GM19035 (cell line): ENCODE measurements around the gene GPRIN2.

Experiments used
- ATAC-seq: cut with Tn5 transposase; IDR thresholded peaks from one replicate; pipeline ENCODE4 v1.9.1; 2021; ENCODE audit not compliant: unreplicated experiment

The GPRIN2 gene

DNA sequence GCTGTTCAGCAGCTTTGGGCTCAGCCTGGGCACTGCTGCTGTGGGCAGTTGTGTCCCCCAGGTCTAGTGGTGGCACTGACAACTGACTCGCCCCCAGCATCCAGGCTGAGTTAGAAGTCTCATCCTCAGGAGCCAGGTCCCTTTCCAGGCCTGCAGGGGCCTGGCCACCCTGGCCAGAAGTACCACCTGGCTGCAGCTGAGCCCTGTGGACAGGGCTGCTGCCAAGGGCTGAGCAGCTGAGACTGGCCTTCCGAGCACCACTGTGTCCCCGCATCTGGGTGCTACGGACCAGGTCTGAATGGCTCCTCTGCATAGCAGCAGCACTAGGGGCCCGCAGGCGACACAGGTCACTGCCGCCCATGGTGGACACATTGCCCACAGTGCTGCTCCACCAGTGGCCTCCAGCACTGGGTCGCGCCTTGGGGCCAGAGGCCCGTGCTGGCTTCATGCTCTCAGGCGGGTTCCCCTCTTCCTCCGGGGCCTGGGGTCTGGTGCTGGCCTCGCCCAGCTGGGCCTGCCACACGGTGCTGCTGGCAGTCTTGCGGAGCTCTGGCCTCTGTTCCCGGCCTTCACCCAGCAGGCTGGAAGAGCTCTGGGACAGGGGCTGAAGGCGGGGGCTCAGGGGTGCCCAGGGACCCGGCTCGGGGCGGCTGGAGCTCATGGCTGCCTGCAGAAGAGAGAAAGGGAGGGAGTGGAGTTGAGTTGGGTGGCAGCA lies 6.2 kb downstream of the GPRIN2 start:
- no peak for ATAC-seq

DNA sequence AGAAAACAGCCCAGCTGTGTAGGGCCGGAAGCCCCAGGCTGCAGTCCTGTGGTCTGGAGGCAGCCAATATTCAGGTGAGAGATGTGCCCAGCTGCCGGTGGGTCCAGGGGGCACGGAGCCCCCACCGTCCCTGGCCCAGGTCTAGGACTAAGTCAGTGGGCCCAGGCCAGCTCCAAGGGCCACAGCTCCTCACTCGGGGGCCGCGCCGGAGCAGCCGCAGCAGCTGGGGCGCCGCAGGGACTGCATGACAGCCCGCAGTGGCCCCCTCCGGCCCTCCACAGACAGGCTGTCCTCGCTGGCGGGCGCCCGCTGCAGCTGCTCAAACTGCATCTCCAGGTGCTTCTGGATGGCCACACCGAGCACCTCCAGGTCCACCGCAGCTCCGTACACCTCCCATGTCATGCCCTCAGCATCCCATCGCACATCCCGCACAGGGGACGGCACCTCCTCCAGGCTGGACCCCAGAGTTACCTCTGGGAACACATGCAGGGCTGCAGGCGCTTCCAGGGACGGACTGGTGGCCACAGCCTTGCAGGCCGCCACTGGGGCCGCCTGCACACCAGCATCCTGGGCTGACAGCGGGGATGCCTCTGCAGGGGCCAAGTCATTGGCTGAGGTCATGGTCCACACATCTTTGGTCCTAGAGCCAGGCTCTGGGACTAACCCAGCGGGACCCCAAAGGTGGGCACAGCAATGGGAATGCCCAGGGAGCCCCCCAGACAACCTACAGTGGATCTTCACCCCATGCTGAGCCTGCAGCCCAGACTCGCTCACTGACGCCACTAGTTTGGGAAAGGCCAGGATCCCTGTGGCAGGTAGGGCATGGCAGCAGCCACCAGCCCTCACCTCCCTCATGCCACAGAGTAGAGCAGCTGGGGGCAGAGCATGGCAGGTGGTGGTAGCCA lies 7.0 kb downstream of the GPRIN2 start:
- ATAC-seq: no peak

DNA sequence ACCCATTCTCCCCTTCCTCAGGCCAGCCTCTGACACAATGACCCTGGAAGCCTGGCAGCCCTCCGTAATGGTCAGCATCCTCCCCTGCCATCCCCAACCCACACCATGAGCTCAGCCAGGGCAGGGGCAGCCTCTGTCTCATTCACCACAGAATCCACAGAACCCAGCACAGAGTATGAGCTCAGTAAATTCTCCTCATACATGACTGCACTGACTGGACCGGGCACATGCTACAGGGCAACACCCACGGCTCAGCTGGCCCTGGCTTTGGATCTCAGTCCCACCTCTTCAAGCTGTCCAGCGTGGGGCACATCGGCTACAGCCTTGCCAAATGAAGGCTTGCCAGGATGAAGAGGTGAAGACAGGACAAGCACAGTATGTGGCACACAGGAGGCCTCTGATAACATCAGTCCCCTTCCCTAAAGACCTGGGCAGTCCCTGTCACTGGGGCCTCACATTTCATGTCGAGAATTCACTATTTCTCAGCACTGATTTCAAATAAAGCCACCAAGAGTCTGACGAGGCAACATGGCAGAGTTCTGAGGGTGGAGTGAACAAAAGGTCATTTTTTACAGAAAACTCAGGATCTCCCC lies 7.9 kb downstream of the GPRIN2 start:
- no peak for ATAC-seq

DNA sequence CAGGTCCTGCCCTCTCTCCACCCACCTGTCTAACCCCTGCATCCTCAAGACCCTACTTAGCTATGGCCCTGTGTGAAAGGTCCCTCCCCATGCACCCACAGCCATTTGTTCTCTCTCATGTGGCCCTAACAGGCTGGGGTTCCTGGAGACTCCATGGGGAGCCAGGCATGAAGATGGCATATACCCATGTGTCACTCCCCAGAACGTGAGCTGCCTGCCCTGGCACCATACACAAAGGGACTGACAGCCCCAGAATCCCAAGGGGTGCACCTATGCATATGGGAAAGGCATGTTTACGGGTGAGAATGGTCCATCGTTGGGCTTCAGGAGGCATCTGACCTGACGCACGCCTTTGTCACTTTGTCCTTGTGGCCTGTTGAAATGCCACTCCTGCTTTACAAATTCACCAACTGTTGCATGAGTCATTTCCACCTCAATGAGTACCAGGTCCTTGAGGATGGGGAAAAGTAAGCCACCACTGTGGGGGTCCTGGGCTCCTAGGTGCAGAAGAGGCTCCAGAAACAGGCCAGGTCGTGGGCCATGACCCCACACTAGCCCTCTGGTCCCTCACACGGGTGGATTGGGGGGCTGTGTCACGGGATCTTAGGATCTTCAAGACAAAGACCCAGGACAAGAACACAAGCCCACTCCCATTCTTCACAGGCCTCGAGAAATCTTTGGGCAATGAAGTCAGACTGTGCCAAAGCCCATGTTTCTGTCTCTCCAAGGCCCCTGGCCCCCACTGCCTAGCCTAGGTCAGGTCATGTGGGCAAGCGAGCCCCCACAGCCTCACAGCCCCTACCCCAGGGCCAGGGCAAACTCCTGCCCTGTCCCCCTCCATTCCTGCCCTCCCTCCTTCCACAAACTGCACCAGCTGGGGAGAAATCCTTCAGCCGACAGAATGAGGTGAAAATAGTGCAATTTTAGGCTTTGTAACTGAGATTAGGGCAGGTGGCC lies 8.6 kb downstream of the GPRIN2 start:
- no peak for ATAC-seq

DNA sequence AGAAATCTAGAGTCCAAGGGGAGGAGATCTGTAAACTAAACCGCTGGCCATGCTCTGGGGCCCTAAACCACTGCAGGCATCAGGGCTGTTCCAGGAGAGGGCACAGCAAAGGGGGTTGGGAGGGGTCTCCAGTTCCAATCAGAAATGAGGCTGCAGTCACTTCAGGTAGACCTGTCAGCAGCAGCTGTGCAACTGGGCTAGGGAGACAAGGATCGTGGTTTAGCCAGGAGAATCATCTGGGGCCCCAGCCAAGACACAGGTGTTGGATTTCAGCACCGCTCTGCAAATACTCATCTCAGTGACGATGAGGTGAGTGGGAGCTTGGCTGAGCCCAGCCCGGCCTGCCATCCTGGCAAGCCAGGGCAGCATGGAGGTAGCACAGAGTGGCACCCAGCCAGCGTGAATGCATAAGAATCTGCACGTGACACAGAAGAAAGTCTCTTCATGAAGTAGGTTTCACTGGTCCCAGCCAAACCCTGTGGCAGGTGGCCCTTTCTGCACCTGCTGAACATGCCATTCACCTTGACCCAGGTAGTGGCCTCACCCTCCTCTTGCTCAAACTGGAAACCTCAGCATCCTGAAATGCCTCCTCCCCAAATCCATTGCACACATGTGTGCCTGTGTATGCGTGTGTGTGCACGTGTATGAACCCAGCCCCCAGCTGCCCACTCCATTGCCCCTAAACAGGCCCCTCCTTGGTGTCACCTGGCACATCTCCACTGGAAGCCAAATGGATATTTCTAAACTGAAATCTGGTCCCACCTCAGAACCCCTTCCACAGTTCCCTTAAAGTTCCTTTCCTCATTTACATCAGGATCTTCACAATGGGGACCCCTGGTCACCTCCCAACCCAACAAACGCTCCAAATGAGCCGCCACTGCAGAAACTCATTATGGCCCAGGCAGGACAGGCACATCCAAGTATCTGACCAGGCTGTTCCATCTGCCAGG lies 9.6 kb downstream of the GPRIN2 start:
- no peak for ATAC-seq

DNA sequence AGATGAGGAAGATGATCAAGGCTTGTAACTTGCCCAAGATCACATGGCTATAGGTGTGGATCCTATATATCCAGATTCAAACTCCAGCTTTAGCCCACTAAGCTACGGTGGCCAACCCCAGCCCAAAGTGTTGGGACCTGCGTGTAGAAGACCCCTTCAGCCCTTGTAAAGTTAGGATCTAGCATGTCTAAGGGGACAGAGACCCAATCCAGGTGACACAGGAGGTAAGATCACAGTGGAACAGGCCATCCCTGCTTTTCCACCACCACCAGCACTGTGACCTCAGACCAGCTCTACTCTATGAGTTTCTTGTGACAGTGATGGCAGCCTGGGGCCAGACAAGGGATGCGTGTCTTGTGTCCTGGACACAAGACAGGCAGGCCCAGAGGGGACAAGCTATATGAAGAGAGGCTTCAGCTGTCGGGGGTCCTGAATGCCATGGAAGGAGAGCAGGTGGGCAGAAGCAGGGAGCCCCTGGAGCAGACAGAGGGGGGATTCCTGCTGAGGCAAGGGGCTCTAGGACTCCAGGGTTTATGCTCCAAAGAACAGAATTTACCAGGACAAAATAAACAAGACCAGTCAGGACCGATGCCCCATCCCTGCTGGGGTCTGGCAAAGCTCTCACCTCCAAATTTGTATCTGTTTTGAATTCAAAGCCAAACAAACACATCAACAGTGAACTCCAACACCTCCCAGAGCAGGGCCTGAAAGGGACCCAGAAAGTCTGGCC lies 10.4 kb downstream of the GPRIN2 start:
- no peak for ATAC-seq

DNA sequence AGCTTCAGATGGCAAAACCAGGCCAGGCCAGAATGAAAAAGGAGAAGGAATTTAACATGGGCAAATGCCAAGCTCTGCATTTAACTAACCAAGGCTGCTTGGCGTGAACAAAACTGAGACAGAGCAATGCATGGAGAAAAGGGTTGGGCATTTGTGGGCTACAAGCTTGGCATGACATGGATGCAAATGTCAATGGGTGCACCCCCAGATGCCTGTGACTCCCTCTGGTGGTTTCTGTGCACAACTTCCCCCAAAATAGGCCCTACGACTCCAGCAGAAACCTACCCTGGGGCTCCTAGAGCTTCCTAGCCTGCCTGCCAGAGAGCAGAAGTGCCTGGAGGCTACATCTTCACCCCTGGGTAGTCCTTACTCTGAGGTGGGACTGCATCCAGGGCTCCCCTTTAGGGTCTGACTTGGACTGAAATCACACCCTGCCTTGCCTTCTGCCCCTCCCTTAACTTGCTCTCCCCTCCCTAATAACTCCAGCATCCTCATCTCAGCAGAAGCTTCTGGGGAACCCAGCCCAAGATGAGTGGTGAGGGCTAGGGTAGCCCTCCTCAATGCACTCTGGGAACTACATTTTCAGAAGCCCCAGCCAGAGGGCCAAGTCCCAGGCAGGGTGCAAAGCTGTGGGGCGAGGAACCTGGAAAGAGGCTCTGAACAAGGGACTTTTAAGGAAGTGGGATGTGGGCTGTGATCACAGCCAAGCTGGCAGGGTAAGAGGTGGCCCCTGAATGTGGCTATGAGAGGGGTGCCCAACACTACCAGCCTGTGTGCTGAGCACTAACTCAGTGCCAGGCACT lies 11.3 kb downstream of the GPRIN2 start:
- ATAC-seq: no peak

DNA sequence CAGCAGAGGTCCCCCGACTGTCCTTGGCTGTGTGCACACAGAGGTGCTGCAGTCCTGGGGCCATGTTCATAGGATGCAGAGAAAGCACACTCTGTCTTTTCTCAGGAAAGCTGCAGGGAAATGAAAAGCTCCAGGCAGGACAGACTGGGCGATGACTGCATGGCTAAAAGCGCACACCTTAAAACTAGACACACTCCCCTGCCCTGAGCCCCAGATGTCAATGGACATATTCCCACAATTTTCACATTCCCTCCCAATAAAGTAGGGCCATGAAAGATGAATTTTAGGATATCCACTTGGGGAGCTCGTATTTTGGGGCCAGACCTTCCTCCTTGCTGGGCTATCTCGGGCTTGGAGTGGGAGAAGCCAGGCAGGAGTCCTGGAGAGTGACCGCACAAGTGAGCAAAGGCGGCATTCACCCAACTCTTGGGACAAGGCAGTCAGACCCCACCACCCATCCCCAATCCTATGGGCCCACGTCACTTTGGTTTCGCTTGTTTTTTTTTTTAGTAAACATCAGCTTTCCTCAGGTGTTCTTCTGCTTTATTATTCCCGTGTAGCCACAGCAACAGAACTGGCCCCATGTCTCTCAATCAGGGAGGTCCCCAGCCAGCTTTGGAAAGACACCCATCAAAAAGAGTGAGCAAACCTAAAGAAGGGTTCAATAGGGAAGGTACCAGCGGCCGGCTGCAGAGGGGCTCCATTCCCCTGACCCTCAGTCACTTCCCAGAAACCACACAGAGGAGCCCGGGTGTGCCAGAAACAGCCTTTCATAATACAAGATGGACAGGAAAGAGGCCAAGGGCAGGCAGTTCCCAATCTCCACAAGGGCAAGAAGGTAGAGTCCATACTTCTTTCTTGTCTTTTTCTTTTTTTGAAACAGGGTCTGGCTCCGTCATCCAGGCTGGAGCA lies 12.7 kb downstream of the GPRIN2 start:
- ATAC-seq: no peak

DNA sequence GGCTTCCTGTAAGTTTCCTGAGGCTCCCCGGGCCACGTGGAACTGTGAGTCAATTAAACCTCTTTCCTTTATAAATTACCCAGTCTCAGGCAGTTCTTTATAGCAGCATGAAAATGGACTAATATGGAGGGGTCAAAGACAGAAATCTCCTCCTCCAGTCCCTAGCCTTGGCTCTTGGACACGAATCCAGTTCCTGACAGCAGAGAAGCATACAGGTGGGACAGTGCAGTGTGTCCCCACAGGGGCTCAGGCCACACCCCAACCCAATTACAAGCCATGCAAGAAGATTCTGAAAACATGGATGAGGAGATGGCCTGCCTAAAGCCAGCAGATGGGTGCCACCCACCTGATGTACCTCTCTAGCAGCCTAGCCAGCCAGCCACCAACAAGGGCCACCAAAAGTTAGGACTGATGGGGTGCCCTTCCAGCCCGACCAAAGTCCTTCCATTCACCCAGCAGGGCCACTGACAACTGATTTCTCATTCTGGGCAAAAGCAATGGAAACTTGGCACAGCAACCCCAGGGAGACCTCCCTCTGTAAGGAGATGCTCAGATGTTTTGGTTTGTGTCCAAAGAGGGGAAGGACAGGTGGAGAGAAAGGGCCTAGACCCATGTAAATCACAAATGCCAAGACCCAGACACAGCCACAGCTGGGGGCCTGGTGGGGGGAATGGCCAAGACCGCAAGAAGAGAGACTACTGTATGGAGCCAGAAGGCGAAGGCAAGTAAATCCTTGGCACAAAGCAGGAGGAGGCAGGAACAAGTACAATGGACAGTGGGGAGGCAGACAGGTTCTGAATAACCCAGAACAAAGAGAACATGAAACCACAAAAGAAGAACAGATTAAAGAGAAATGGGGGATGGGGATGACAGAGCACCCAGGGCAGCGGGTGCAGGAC lies 13.6 kb downstream of the GPRIN2 start:
- ATAC-seq: no peak

DNA sequence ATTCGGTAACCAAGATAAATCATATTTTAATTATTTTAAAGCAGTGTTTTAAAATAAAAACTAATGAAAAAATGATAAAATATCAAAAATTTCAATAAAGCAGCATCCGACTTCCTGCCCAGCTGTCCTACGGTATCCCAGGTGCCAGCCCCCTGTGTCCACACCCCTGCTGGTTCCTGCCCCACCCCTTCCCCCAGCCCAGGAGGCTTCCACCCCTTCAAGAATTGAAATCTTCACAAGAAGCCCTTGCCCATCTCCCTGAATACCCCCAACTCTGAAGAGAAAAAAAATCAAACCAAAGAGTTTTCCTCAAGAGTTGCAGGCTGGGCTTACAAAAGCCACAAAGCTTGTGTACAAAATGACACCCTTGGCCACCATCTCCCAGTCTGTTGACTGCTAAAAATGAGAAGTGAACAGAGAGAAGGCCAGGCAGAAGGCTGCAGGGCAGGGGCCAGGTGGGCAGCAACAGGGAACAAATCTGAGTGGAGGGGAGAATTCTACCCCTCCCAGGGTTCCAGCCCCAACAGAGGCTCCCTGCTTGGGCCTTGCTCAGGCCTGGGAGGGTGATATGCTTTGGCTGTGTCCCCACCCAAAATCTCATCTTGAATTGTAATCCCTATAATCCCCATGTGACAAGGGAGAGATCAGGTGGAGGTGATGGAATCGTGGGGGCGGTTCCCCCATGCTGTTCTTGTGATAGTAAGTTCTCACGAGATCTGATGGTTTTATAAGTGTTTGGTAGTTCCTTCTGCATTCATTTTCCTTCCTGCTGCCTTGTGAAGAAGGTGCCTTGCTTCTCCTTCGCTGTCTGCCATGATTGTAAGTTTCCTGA lies 14.5 kb downstream of the GPRIN2 start:
- no peak for ATAC-seq

DNA sequence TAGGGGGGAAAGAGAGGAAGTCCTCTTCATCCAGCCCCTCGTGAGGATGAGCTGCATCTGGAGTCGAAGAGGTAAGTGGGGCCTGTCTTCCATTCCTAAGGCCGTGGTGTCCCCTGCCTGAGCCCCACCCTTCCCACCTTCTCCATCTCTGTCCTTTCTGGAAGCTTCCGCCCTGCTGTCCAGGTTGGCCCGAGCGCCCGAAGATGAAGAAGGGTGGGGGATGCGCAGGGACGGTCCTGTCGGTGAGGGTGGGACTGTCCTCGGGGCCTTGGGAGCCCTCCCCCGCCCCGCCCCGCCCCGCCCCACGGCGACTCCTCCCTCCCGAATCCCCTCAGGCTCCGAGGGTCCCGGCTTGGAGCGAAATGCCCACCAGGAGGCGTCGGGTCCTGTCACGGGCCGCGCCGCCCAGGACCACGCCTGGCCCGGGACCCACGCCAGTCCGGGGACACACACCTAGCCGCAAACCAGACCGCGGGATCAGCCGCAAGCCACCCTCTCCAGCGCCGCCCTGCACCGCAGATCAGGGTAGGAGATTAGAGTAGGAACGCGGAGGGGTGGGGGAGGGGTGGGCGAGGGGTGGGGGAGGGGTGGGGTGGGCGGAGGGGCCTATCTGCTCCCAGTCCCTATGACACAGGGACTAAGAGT lies 15.3 kb downstream of the GPRIN2 start:
- ATAC-seq: no peak

DNA sequence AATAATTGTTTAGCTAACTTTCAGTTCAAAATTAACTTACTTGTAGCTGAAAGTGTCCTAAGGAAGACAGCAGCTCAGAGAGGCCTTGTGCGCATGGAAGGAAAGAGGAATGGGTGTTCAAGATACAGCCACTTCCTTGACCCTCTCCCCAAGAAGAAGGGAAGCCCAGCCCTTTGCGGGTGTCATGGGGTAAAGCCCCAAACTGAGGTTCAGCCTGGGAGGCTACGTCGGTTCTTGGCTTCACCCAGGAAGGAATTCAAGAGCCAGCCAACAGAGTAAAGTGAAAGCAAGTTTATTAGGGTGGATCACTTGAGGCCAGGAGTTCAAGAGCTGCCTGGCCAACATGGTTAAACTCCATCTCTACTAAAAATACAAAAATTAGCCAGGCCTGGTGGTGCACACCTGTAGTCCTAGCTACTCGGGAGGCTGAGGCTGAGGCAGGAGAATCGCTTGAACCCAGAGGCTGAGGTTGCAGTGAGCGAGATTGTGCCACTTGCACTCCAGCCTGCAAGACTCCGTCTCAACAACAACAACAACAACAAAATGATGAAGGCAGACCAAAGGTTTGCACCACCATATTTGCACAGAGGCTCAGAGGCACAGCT lies 15.9 kb downstream of the GPRIN2 start:
- ATAC-seq: no peak

DNA sequence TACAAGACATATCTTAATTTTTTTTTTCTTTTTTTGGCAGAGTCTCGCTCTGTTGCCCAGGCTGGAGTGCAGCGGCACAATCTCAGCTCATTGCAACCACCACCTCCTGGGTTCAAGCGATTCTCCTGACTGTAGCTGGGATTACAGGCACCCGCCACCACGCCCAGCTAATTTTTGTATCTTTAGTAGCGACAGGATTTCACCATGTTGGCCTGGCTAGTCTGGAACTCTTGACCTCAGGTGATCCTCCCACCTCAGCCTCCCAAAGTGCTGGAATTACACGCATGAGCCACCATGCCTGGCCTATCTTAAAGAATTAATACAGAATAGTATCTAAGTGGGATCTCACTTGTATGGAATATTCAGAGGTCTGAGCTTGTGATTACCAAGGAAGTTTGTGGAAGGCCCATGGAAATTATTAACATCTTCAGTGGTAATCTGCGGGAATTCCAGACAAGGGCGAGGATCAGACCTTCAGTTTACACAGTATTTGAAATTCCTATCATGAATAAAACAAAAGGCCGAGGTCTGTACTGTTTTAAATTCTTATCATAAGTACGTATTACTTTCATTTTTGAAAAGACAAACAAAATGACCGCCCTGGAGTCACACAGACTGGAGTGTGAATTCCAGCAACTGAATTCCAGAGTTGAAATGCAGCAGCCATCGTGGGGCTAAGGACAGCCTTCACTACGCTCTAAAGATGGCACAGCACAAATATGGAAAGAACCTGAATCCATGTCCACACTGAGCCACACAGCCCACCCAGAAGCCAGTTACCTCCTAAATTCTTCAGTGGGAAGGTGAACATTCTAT lies 16.7 kb downstream of the GPRIN2 start:
- no peak for ATAC-seq
